Measurements from ENCODE around the gene REXO1. TPM values are rescaled to one million over a fixed set of nuclear protein-coding genes. Genes with fewer than 3 reads are reported as not detected.

The REXO1 gene
- total RNA-seq, 1 experiment from 2014 or later = 61.1 TPM

DNA sequence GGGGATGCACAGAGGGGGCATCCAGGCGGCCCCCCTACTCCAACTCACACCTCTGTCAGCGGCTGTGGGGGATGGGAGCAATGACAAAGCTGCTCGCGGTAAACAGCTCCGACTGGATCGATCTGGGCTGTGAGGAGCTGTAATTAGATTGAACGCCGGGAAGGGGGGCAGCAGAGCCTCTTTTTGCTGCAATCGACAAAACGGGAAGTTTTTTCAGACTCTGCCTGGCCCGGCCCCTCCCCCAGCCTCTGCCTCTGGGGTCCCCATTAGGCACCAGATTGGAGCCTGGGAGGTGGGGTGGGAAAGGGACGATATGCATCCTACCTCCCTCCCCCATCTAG is 78.7 kb downstream of the REXO1 start:
- TF ChIP-seq SMAD4 (CRISPR knock-in tag; IDR thresholded peaks at IDR 0.05) = no peak
- TF ChIP-seq EMX1 (CRISPR knock-in tag; IDR thresholded peaks at IDR 0.05) = no peak
- no peak for TF ChIP-seq AR (CRISPR knock-in tag; IDR thresholded peaks at IDR 0.05)
- no peak for TF ChIP-seq ZNF317 (CRISPR knock-in tag; IDR thresholded peaks at IDR 0.05; ENCODE audit: borderline replicate concordance, low read depth)
- TF ChIP-seq, protein P1, sequence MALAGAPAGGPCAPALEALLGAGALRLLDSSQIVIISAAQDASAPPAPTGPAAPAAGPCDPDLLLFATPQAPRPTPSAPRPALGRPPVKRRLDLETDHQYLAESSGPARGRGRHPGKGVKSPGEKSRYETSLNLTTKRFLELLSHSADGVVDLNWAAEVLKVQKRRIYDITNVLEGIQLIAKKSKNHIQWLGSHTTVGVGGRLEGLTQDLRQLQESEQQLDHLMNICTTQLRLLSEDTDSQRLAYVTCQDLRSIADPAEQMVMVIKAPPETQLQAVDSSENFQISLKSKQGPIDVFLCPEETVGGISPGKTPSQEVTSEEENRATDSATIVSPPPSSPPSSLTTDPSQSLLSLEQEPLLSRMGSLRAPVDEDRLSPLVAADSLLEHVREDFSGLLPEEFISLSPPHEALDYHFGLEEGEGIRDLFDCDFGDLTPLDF (CRISPR knock-in tag; IDR thresholded peaks at IDR 0.05) = no peak
- TF ChIP-seq ARID4B (CRISPR knock-in tag; IDR thresholded peaks at IDR 0.05; ENCODE audit: borderline replicate concordance) = no peak
- ATAC-seq = no peak; the same call in 1 of the 2 replicates
- H3K27me3 Mint-ChIP-seq (ENCODE audit: low read depth) = peaks cover 99% of the 10 kb centered on the region
- H3K4me3 Mint-ChIP-seq = no peak overlapping the region
- peaks cover 17% of the 10 kb centered on the region for H3K9me3 Mint-ChIP-seq
- POLR2A ChIA-PET = interaction anchor here (0.5 kb wide), 1 partner anchor 422 kb away, joined by 4 read pairs; no protein-coding TSS in a partner anchor
- DNase-seq (ENCODE audit: low spot score) = no peak
- 0 out of 2 replicates have a peak, but pooled peaks cover 5% of the 10 kb centered on the region for H3K4me1 Mint-ChIP-seq
- no peak overlapping the region for H3K27ac Mint-ChIP-seq
- peaks cover 11% of the 10 kb centered on the region for H3K36me3 Mint-ChIP-seq
- CTCF ChIA-PET = interaction anchor here (1.0 to 2.8 kb wide), 10 partner anchors 9 to 224 kb away, joined by 3 to 22 read pairs (median 5); no protein-coding TSS in a partner anchor

- peaks cover 6% of the 10 kb centered on the region for H3K4me1 Mint-ChIP-seq
- ChIA-PET POLR2A (interaction anchor here (0.5 to 0.6 kb wide), 2 partner anchors 60 to 422 kb away, joined by 3 to 4 read pairs; no protein-coding TSS in a partner anchor), CTCF (interaction anchor here (0.7 to 9.4 kb wide), 61 partner anchors 8 to 326 kb away, joined by 3 to 161 read pairs (median 5); partner anchors contain the start of genes ATP8B3, MBD3, REEP6 and TCF3)
- DNase-seq (ENCODE audit: low spot score) (no peak), ATAC-seq (no peak)
- peaks cover 11% of the 10 kb centered on the region for H3K36me3 Mint-ChIP-seq
- H3K9me3 Mint-ChIP-seq = peaks cover 17% of the 10 kb centered on the region
- H3K27me3 Mint-ChIP-seq (ENCODE audit: low read depth) = peaks cover 99% of the 10 kb centered on the region
- no peak overlapping the region for H3K4me3 Mint-ChIP-seq
- H3K27ac Mint-ChIP-seq = no peak overlapping the region
- TF ChIP-seq ATF6 (CRISPR knock-in tag; IDR thresholded peaks at IDR 0.05) (no peak), FOXJ3 (CRISPR knock-in tag; IDR thresholded peaks at IDR 0.05; ENCODE audit: borderline replicate concordance) (no peak), CREB1 (CRISPR knock-in tag; IDR thresholded peaks at IDR 0.05) (no peak), ZNF232 (CRISPR knock-in tag; IDR thresholded peaks at IDR 0.05) (no peak), CBFB (CRISPR knock-in tag; IDR thresholded peaks at IDR 0.05; ENCODE audit: low read depth) (no peak), ZNF396 (CRISPR knock-in tag; IDR thresholded peaks at IDR 0.05; ENCODE audit: borderline replicate concordance) (no peak), SMAD3 (CRISPR knock-in tag; IDR thresholded peaks at IDR 0.05; ENCODE audit: borderline replicate concordance) (no peak), NFE2L1 (CRISPR knock-in tag; IDR thresholded peaks at IDR 0.05) (no peak), ATF2 (CRISPR knock-in tag; IDR thresholded peaks at IDR 0.05; ENCODE audit: borderline replicate concordance, low read depth) (no peak), IRF2 (CRISPR knock-in tag; IDR thresholded peaks at IDR 0.05; ENCODE audit: borderline replicate concordance, low read depth) (no peak)
- TF ChIP-seq, protein P2, sequence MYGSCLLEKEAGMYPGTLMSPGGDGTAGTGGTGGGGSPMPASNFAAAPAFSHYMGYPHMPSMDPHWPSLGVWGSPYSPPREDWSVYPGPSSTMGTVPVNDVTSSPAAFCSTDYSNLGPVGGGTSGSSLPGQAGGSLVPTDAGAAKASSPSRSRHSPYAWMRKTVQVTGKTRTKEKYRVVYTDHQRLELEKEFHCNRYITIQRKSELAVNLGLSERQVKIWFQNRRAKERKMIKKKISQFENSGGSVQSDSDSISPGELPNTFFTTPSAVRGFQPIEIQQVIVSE (CRISPR knock-in tag; IDR thresholded peaks at IDR 0.05; ENCODE audit: borderline replicate concordance) = no peak
- TF ChIP-seq, protein P3, sequence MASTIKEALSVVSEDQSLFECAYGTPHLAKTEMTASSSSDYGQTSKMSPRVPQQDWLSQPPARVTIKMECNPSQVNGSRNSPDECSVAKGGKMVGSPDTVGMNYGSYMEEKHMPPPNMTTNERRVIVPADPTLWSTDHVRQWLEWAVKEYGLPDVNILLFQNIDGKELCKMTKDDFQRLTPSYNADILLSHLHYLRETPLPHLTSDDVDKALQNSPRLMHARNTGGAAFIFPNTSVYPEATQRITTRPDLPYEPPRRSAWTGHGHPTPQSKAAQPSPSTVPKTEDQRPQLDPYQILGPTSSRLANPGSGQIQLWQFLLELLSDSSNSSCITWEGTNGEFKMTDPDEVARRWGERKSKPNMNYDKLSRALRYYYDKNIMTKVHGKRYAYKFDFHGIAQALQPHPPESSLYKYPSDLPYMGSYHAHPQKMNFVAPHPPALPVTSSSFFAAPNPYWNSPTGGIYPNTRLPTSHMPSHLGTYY (CRISPR knock-in tag; IDR thresholded peaks at IDR 0.05) = no peak
These were observed 79.2 kb downstream of the REXO1 start for GRCh38 chr19:1768918-1769644.

Data from WTC11 (cell line).